Kidney epithelial cell (primary cell): ENCODE results near the gene C16orf78. TPM values are rescaled to one million over a fixed set of nuclear protein-coding genes. Genes with fewer than 3 reads are reported as not detected.

Source experiments
- DNase-seq: peaks from one replicate; pipeline ENCODE4 v3.0.0-alpha.2; 2010; ENCODE audit warnings: low read depth
- H3K27me3 ChIP-seq: 2 replicates; pipeline ENCODE4 v1.6.0; 2011; ENCODE audit warnings: low read length; ENCODE audit not compliant: control insufficient read depth, insufficient read depth
- H3K36me3 ChIP-seq: 2 replicates; pipeline ENCODE4 v1.5.1; 2011; ENCODE audit warnings: low read length; ENCODE audit not compliant: control insufficient read depth, insufficient read depth
- H3K4me3 ChIP-seq: 2 replicates; pipeline ENCODE4 v1.5.1; 2011; ENCODE audit warnings: low read depth, mild to moderate bottlenecking, control low read depth, low read length
- CTCF ChIP-seq: IDR thresholded peaks from 2 replicates; pipeline ENCODE4 v1.5.1; 2011; ENCODE audit warnings: mild to moderate bottlenecking, moderate library complexity, low read length, control low read depth, inconsistent platforms; ENCODE audit not compliant: insufficient read depth, poor library complexity, severe bottlenecking
- total RNA-seq: library from RNA; depleted of rRNA; stranded (reverse); fragments of >200 nt; gene quantifications from 2 replicates; pipeline ENCODE4 v1.2.3, GENCODE V29; 2015

The C16orf78 gene
- total RNA-seq, 1 donor from 2014 or later: not detected

GRCh38 chr16:49341706-49342105, 31.9 kb upstream of the C16orf78 start:
- no peak for DNase-seq

GRCh38 chr16:49342336-49343265, 31.0 kb upstream of the C16orf78 start:
- DNase-seq: no peak
- TF ChIP-seq CTCF: no peak
- no peaks in the 10 kb centered on the region for H3K27me3 ChIP-seq
- no peak overlapping the region for H3K4me3 ChIP-seq
- no peaks in the 10 kb centered on the region for H3K36me3 ChIP-seq

More at GRCh38 chr16:49341706-49342105, 31.9 kb upstream of the C16orf78 start:
- Histone ChIP-seq H3K36me3 (no peaks in the 10 kb centered on the region), H3K4me3 (no peak overlapping the region), H3K27me3 (no peaks in the 10 kb centered on the region)
- no peak for TF ChIP-seq CTCF

DNA sequence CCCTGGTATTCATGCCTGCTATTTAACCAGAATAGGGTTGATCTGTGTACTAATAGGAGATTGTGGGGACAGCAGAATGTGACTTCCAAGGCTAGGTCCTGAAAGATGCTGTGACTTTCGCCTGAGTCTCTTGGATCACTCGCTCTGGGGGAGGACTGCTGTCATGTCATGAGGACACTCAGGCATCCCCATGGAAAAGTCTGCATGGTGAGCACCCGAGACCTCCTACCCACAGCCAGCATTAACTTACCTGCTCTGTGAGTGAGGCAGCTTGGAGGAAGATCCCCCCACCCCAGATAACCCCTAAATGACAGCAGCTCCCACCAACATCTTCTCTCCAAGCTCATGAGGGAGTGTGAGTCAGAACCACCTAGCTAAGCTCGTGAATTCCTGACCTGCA, 30.3 kb upstream of the C16orf78 start:
- TF ChIP-seq CTCF: no peak
- DNase-seq: no peak
- H3K36me3 ChIP-seq: no peaks in the 10 kb centered on the region
- no peak overlapping the region for H3K4me3 ChIP-seq
- no peaks in the 10 kb centered on the region for H3K27me3 ChIP-seq

- Histone ChIP-seq H3K36me3 (no peaks in the 10 kb centered on the region), H3K27me3 (peaks cover 5% of the 10 kb centered on the region), H3K4me3 (no peak overlapping the region)
- no peak for TF ChIP-seq CTCF
- DNase-seq: no peak
Observed at GRCh38 chr16:49344401-49344800, 29.2 kb upstream of the C16orf78 start.

DNA sequence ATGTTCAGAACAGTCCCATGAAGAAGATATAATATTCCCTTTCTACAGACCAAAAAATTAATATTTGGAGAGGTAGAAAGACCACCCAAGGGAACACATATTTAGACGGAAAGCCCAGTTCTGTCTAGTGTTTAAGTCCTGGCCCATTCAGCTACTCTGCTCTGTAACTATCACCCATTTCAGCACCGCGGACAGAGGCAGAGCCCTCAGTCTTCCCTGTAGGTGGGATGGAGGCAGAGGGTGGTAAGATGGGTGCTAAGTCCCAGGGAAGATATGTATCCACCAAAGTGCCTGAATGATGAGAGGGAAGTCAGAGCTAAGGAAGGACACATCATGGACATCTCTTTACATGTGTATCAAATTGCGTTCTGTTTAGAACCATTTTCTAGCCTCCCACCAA, 27.8 kb upstream of the C16orf78 start:
- Histone ChIP-seq H3K4me3 (no peak overlapping the region), H3K36me3 (no peaks in the 10 kb centered on the region), H3K27me3 (peaks cover 9% of the 10 kb centered on the region)
- DNase-seq: no peak
- no peak for TF ChIP-seq CTCF
